IPS-NIHi11 (cell line): Measurements from ENCODE around the gene DAZL.

ENCODE experiments used
- DNase-seq: peaks from one replicate; pipeline ENCODE4 v3.0.0; 2012; ENCODE audit warnings: mixed read lengths, low spot score

DAZL gene

GRCh38 chr3:16595778-16596177 is 9.4 kb downstream of the DAZL start:
- DNase-seq, result no peak

GRCh38 chr3:16589867-16590624 is 15.2 kb downstream of the DAZL start:
- DNase-seq, result no peak

GRCh38 chr3:16589120-16589519 is 16.1 kb downstream of the DAZL start:
- no peak for DNase-seq

- DNase-seq, result no peak
Measured at GRCh38 chr3:16587681-16588060, 17.6 kb downstream of the DAZL start.

- DNase-seq, result no peak
Measured at GRCh38 chr3:16587047-16587680, 18.1 kb downstream of the DAZL start.

GRCh38 chr3:16584880-16585279 is 20.3 kb downstream of the DAZL start:
- DNase-seq, result no peak

- no peak for DNase-seq
Measured at GRCh38 chr3:16583551-16583950, 21.7 kb downstream of the DAZL start.

- no peak for DNase-seq
Measured at GRCh38 chr3:16570113-16570512, 35.1 kb downstream of the DAZL start.

- DNase-seq, result no peak
Measured at GRCh38 chr3:16568532-16568931, 36.7 kb downstream of the DAZL start.

GRCh38 chr3:16568115-16568514 is 37.1 kb downstream of the DAZL start:
- no peak for DNase-seq

GRCh38 chr3:16559653-16560365 is 45.4 kb downstream of the DAZL start:
- no peak for DNase-seq

GRCh38 chr3:16554126-16554525 is 51.1 kb downstream of the DAZL start:
- DNase-seq, result no peak

GRCh38 chr3:16552757-16553156 is 52.5 kb downstream of the DAZL start:
- no peak for DNase-seq

GRCh38 chr3:16551342-16551976 is 53.8 kb downstream of the DAZL start:
- no peak for DNase-seq

GRCh38 chr3:16550676-16551341 is 54.4 kb downstream of the DAZL start:
- DNase-seq, result peak; percentile 79

- DNase-seq, result peak; percentile 17
Measured at GRCh38 chr3:16550305-16550675, 54.9 kb downstream of the DAZL start.

GRCh38 chr3:16548721-16549120 is 56.5 kb downstream of the DAZL start:
- no peak for DNase-seq

GRCh38 chr3:16547561-16548357 is 57.5 kb downstream of the DAZL start:
- DNase-seq, result no peak

- no peak for DNase-seq
Measured at GRCh38 chr3:16546186-16547010, 58.8 kb downstream of the DAZL start.

GRCh38 chr3:16545413-16546185 is 59.6 kb downstream of the DAZL start:
- no peak for DNase-seq
